ENCODE results near the gene GBA2.

DNA sequence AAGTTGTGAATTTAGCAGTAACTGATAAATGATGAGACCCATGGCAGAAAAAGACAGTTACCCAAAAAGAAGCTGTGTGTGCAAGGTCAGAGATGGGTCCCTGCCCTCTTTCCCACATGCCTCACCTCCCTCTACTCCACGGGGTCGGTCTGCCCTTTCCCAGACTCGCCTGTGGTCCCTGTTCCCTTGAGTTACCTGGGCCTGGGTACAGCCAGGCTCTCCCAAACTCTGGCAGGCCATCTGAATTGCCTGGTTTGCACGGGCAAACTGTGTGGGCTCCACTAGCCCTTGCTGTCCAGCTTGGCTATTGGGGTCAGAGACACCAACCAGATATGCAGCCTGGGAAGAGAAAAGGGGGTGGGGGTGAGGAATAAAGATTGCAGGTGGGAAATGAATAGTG lies 40.9 kb downstream of the GBA2 start:
- no peak for TF ChIP-seq CTCF (IDR thresholded peaks at IDR 0.05)
- TF ChIP-seq POLR2A (IDR thresholded peaks at IDR 0.05), result no peak

All from thyroid gland (tissue), 4 donors.